Measurements from ENCODE around the gene NPM3.

- TF ChIP-seq SPI1 (IDR thresholded peaks at IDR 0.05; ENCODE audit: borderline replicate concordance, low read depth): no peak
- TF ChIP-seq, protein P1, sequence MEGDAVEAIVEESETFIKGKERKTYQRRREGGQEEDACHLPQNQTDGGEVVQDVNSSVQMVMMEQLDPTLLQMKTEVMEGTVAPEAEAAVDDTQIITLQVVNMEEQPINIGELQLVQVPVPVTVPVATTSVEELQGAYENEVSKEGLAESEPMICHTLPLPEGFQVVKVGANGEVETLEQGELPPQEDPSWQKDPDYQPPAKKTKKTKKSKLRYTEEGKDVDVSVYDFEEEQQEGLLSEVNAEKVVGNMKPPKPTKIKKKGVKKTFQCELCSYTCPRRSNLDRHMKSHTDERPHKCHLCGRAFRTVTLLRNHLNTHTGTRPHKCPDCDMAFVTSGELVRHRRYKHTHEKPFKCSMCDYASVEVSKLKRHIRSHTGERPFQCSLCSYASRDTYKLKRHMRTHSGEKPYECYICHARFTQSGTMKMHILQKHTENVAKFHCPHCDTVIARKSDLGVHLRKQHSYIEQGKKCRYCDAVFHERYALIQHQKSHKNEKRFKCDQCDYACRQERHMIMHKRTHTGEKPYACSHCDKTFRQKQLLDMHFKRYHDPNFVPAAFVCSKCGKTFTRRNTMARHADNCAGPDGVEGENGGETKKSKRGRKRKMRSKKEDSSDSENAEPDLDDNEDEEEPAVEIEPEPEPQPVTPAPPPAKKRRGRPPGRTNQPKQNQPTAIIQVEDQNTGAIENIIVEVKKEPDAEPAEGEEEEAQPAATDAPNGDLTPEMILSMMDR (IDR thresholded peaks at IDR 0.05; ENCODE audit: insufficient read depth, low read length): no peak
These were observed 39.0 kb downstream of the NPM3 start for GRCh38 chr10:101744267-101744666.
